Tongue (tissue), 3 donors: ENCODE measurements around the gene NHLH1. TPM values are rescaled to one million over a fixed set of nuclear protein-coding genes. Genes with fewer than 3 reads are reported as not detected.

Experiments
- DNase-seq: peaks from one replicate; pipeline ENCODE4 v3.0.0-alpha.2; 2015
- small RNA-seq: library from RNA; depleted of rRNA; stranded (forward); fragments of <200 nt; gene quantifications from one replicate; pipeline ENCODE3, GENCODE V24; 2014; ENCODE audit warnings: low replicate concordance
- total RNA-seq: library from RNA; depleted of rRNA; stranded (reverse); fragments of >200 nt; gene quantifications from one replicate; pipeline ENCODE4 v1.2.3, GENCODE V29; 2014

NHLH1 gene
- total RNA-seq, 1 donor from 2014 or later: not detected

DNA sequence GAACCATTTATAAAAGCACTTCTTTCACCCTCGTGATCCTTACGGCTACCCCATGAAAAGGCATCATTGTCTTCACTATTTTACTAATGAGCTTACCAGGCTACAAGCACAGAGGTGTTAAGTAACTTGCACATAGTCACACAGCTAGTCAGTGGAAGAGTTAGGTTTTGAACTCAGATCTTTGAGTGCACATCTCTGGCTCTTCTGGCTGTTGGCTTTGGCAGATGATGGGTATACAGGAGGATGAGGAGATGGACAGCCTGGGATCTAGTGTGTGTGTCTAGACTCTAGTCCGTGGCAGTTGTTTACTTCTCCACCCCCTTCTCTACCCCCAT lies 45.1 kb downstream of the NHLH1 start:
- no peak for DNase-seq

DNA sequence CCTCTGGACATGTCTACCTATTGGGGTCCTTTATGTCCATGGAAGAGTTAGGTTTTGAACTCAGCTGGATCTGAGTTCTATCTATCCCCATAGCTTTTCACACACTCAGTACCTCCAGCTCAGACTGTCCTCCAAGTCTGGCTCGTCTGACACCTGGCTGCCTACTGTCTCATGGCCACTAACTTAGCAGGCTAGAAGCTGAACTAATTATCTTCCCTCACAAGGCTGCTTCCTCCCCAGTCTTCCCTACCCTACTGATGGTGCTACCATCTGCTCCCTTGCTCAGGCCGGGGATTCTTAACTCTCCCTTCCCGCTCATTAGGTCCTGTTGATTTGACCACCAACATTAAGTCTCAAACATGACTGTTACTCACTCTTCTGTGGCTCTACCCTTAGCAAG lies 46.8 kb downstream of the NHLH1 start:
- no peak for DNase-seq

DNA sequence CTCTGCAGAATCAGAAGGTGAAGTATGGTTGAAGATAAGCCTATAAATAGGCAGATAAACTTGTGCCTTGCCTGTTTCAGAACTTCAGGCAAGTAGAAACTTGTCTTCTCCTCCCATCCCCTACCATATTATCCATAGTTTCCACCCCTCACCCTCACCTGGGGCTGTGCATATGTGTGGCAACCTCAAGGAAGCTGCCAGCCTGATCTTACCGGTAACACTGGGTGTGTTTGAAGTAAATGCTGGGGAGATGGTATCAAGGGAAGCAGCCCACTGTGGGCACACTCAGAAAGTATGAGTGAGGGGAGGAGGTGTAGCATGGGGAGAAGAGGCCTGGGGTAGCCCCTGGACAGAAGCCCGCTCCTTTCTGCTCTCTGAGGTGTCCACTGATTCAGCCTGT lies 48.0 kb downstream of the NHLH1 start:
- no peak for DNase-seq

DNA sequence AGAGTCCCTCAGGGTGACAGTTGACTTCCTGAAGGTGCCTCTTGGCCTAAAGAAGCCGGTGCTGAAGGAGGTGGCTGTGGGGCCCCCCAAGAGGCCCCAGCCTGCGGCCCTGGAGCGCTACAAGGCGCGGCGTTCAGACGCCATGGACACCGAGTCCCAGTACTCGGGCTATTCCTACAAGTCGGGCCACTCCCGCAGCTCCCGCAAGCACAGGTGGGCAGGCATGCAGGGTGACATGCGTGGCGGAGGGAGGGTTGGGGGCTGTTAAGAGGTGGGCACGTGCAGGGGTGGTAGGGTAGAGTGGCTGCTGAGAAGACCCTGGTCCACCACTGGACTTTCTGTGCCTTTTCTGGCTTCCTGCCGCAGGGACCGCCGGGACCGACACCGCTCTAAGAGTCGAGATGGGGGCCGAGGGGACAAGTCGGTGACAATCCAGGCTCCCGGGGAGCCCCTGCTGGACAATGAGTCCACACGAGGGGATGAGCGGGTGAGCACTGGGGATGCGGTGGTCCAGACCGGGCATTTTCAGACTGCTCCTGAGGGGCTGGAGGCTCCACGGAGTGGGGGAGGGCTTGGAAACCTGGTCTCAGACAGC lies 48.9 kb downstream of the NHLH1 start:
- DNase-seq: no peak

DNA sequence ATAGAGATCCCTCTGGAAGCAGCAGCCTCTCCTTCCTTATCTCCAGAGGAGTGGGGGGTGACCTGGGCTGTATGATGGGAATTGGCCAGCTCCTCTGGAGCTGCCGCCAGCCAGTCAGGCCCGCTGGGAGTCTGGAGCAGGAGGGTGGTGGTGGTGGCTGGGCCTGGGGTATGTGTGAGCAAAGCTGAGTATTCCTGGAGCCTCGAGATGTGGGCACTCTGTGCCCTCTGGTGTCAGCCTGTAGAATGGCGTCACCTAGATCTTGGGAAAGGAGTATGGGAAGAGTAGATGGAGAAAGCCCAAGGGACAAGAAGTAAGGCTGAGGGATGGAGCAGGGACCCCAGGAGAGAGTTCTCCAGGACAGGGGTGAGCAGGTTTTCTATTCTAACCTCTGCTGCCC lies 49.5 kb downstream of the NHLH1 start:
- peak; percentile 36 for DNase-seq

DNA sequence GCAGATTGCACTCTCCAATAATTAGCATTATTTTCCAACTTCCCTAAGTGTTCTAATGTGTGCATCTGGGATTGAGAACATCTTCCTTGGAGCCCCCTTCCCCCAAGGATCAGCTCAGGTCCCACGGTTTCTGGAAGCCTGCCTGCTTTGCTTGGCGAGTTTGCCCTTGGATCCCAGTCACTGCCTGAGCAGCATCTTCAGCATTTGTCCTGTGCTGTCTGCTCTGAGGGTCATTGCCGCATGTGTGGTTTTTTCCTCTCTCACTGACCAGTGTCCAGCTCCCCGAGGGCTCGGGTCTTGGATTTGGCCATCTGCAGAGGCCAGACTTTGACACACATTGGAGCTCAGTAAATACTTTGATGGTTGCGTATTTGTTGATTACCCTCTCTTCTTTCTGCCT lies 51.6 kb downstream of the NHLH1 start:
- DNase-seq: no peak

DNA sequence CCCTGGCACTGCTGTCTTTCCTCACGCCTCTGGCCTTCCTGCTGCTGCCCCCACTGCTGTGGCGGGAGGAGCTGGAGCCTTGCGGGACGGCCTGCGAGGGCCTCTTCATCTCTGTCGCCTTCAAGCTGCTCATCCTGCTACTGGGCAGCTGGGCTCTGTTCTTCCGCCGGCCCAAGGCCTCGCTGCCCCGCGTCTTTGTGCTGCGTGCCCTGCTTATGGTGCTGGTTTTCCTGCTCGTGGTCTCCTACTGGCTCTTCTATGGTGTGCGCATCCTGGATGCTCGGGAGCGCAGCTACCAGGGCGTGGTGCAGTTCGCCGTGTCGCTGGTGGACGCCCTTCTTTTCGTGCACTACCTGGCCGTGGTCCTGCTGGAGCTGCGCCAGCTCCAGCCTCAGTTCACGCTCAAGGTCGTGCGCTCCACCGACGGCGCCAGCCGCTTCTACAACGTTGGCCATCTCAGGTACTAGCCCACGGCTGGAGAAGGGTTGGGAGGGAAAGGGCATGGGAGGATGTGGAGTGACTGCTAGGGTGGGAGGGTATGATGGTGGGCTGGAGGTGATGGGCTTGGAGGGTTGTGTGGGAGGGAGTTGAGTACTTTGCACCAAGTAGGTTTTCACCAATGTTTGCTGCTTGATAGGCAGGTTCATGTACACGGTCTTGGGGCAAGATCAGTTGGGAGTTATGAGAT lies 52.4 kb downstream of the NHLH1 start:
- no peak for DNase-seq

DNA sequence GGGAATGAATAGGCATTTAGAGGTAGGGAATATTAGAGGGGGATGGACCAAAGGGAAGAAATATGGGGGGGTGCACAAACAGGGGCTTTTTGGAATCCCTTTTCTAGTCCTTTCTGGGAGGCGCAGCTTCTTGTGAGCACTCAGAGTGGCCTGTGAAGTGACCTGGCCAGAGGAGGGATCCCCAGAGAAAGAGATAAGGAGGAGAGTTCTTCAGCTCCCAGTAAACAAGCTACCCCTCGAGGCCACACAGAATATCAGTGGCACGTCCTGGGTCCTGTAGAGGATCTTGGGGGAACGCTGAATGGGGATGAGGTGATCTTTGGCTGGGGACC lies 52.9 kb downstream of the NHLH1 start:
- DNase-seq: no peak

DNA sequence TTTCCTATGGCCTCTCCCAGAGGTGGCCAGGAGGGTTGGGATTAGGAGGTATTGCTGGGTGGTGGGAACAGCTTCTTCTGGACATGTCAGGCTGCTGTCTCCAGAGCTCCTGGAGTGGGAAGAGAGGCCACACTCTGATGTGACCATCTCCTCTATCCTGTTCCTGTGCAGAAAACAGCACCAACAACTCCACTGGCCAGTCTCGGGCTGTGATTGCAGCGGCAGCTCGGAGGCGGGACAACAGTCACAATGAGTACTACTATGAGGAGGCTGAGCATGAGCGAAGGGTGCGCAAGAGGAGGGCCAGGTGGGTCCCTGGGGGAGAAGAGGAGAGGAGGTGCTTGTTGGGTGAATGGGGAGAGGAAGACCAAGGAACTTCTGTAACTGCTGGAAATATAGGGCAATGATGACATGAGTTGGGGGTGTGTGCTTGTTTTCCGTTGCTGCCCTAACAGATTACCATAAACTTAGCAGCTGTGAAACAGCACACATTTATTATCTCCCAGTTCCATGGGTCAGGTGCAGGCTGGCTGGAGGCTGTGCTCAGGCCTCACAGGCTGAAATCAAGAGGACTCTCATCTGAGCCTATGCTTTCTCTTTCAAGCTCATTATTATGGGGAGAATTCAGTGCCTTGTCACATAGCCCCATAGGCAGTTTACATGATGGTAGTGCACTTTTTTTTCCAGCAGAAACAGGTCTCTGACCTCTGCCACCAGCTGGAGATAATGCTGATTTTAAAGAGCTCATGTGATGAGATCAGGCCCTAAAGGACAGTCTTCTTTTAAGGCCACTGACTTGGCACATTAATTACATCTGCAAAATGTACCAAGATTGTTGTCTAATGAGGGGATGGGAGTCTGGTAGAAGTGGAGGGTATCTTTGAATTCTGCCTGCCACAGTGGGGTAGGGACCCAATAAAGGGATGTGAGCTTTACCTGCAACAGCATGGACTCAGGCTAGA lies 54.3 kb downstream of the NHLH1 start:
- no peak for DNase-seq

DNA sequence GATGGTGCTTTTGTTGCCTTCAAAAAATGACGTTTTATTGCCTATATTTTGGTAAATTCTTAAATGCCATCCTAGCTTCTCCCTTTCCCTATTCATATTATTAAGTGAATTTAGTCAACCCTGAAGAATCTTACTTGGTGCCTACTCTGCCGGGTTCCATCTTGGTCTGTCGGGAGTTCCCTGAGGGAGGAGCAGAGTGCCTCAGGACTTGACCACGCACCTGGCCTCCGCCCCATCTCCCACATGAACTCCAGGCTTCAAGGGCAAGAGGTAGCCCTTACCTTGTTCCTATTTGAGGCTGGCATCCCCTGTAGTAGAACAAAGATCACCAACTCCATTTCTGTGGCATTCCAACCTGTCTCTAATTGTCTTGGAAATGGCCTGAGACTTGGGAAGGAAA lies 55.0 kb downstream of the NHLH1 start:
- DNase-seq: no peak

Small RNAs within 50 kb of the gene (small RNA-seq; reads per million reads assigned to genes)
- gene RF00019: not detected
- not detected for gene RNU4-42P

Other genes starting within 250 kb of the NHLH1 start
- gene ATP1A4, start 215.5 kb upstream of the NHLH1 start, total RNA-seq: 0.62 TPM
- 831 TPM for gene CASQ1, start 176.5 kb upstream of the NHLH1 start, total RNA-seq
- gene PEA15, start 161.7 kb upstream of the NHLH1 start, total RNA-seq: 50.7 TPM
- 113 TPM for gene DCAF8, start 104.5 kb upstream of the NHLH1 start, total RNA-seq
- gene PEX19, start 81.9 kb upstream of the NHLH1 start, total RNA-seq: 51.4 TPM
- gene COPA, start 23.8 kb upstream of the NHLH1 start, total RNA-seq: 144 TPM
- 93.2 TPM for gene NCSTN, start 23.7 kb upstream of the NHLH1 start, total RNA-seq
- gene VANGL2, start 33.5 kb downstream of the NHLH1 start, total RNA-seq: 6.9 TPM
- gene SLAMF6, start 156.2 kb downstream of the NHLH1 start, total RNA-seq: not detected
- 3.2 TPM for gene CD84, start 212.4 kb downstream of the NHLH1 start, total RNA-seq